ENCODE measurements around the gene RFX8. TPM values are rescaled to one million over a fixed set of nuclear protein-coding genes. Genes with fewer than 3 reads are reported as not detected.

Gene RFX8
- total RNA-seq, 4 donors from 2014 or later = 0.91 TPM; not detected in 3

DNA sequence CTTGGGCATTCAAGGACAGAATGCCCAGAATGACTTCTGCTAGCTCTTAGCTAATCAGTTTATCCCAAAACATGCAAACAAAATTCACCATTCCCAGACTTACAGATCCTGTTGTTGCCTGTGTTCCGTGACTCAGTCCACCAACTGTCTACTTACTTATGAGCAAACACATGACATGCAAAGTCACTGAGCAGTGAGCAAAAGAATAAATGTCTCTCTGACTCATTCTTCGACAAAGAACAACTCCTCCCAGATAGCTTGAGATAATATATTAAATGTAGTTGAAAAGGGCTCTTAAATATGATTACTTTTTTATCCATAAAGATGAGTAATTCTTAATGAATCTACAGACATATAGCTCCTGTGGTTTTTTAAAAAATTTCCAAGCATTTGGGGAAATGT, 78.6 kb downstream of the RFX8 start:
- Histone ChIP-seq H3K4me1 (no peaks in the 10 kb centered on the region), H3K4me3 (no peak overlapping the region), H3K27me3 (peaks cover 0 to 14% (median 0%) of the 10 kb centered on the region in 4 donors), H3K36me3 (no peaks in the 10 kb centered on the region), H3K9me3 (no peaks in the 10 kb centered on the region), H3K27ac (replicated peaks in 1 of 4) (no peak overlapping the region)
- intact Hi-C loops (cut with DNase I) = no loop called here
- TF ChIP-seq POLR2AphosphoS5 (IDR thresholded peaks at IDR 0.05) = no peak
- TF ChIP-seq EP300 (IDR thresholded peaks at IDR 0.05) = no peak
- no peak for TF ChIP-seq CTCF (IDR thresholded peaks at IDR 0.05)
- TF ChIP-seq POLR2A (IDR thresholded peaks at IDR 0.05; ENCODE audit: low read depth) = no peak
- 70% methylated on average over 2 of the region's 2 CpGs for WGBS
- no peak for DNase-seq (ENCODE audit: extremely low spot score)

DNA sequence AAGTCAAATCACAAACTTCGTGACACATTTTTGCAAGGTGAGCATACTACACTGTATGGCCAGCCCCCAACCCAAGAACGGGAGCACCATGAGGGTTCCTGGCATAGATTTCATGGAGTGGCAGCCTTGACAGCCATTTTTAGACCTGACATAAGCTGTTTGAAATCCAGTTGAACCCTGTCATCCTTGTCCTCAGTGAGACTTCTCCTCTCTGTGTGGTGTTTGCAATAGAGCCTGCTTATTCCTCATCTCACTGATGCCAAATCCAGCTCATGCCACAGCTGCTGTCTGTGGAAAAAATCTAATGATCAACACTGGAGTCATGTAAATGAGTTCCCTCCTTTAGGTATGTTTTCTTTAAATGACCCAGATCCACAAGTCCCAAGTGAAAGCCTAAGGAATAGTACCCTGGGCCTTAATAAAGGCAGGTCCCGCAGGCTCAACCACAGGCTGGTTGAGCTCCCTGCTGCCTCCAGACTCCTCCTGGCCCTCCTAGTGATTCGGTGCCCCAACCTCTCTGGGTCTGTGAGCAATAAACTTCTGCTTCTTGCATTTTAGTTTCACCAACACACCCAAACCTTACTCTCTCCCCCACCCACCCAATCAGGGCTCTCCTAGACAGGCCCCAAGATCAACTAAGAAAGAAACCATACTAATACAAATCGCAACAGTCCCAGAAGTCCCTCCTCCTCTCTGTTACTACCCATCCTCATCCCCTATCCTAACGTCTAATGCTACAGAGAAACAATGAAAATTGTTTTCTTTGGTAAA, 79.2 kb downstream of the RFX8 start:
- no peak for TF ChIP-seq POLR2A (IDR thresholded peaks at IDR 0.05; ENCODE audit: low read depth)
- TF ChIP-seq CTCF (IDR thresholded peaks at IDR 0.05) = no peak
- TF ChIP-seq EP300 (IDR thresholded peaks at IDR 0.05) = no peak
- peaks cover 0 to 16% (median 0%) of the 10 kb centered on the region in 4 donors for H3K27me3 ChIP-seq
- intact Hi-C loops (cut with DNase I) = no loop called here
- H3K27ac ChIP-seq (replicated peaks in 1 of 4) = no peak overlapping the region
- DNase-seq (ENCODE audit: extremely low spot score) = no peak
- no peaks in the 10 kb centered on the region for H3K4me1 ChIP-seq
- 91% methylated on average over 6 of the region's 6 CpGs for WGBS
- no peak overlapping the region for H3K4me3 ChIP-seq
- H3K9me3 ChIP-seq = no peaks in the 10 kb centered on the region
- H3K36me3 ChIP-seq = no peaks in the 10 kb centered on the region

GRCh38 chr2:101388232-101388631, 86.7 kb downstream of the RFX8 start:
- intact Hi-C loops (cut with DNase I) = no loop called here
- Histone ChIP-seq H3K27me3 (peaks cover 4 to 77% (median 14%) of the 10 kb centered on the region in 4 donors), H3K4me1 (peaks cover 11 to 18% (median 17%) of the 10 kb centered on the region in 4 donors), H3K36me3 (no peaks in the 10 kb centered on the region), H3K4me3 (no peak overlapping the region), H3K27ac (replicated peaks in 1 of 4) (no peak overlapping the region), H3K9me3 (no peaks in the 10 kb centered on the region)
- TF ChIP-seq POLR2A (IDR thresholded peaks at IDR 0.05; ENCODE audit: low read depth) = no peak
- TF ChIP-seq CTCF (IDR thresholded peaks at IDR 0.05) = no peak
- no peak for TF ChIP-seq POLR2AphosphoS5 (IDR thresholded peaks at IDR 0.05)
- no peak for TF ChIP-seq EP300 (IDR thresholded peaks at IDR 0.05)
- WGBS = 44% methylated on average over 4 of the region's 4 CpGs
- DNase-seq (ENCODE audit: extremely low spot score) = no peak

GRCh38 chr2:101387151-101387834, 87.6 kb downstream of the RFX8 start, which contains the start of gene CREG2:
TSS of gene CREG2 (minus strand) at chr2:101387503. CDS start at chr2:101387457, 46 bp downstream.
- intact Hi-C loops (cut with DNase I) = no loop called here
- DNase-seq (ENCODE audit: extremely low spot score) = no peak

More at GRCh38 chr2:101387151-101387834, 87.6 kb downstream of the RFX8 start, which contains the start of gene CREG2:
- peaks cover 11 to 18% (median 17%) of the 10 kb centered on the region in 4 donors for H3K4me1 ChIP-seq
- 3% methylated on average over 5 of the region's 79 CpGs for WGBS
- peak within 1 kb of the TSS; percentile 48 to 58 (median 52) for H3K4me3 ChIP-seq
- no peak within 1 kb of the TSS for H3K27ac ChIP-seq (replicated peaks in 1 of 4)
- TF ChIP-seq POLR2A (IDR thresholded peaks at IDR 0.05; ENCODE audit: low read depth) = no peak
- no peak for TF ChIP-seq EP300 (IDR thresholded peaks at IDR 0.05)
- TF ChIP-seq CTCF (IDR thresholded peaks at IDR 0.05) = peak in 2 of 3 experiments; percentile 18 to 45
- TF ChIP-seq POLR2AphosphoS5 (IDR thresholded peaks at IDR 0.05) = no peak
- no peaks in the 10 kb centered on the region for H3K9me3 ChIP-seq
- peaks cover 4 to 82% (median 14%) of the 10 kb centered on the region in 4 donors for H3K27me3 ChIP-seq
- H3K36me3 ChIP-seq = no peaks in the 10 kb centered on the region

All from esophagus muscularis mucosa (tissue), 4 donors.